Astrocyte (in vitro differentiated cells and primary cell): ENCODE data around the gene RPS5. TPM values are rescaled to one million over a fixed set of nuclear protein-coding genes. Genes with fewer than 3 reads are reported as not detected.

Experiments used
- DNase-seq: peaks from one replicate; pipeline ENCODE4 v3.0.0-alpha.2; 2010; ENCODE audit warnings: low read depth
- FAIRE-seq: peaks from 2 replicates; lab custom pipeline; 2011; peaks lifted over from hg19 to GRCh38; lab: Jason Lieb, UNC
- H2AFZ ChIP-seq: 2 replicates; pipeline ENCODE4 v1.6.0; 2012; ENCODE audit warnings: low read depth, low read length, inconsistent platforms
- H3K27ac ChIP-seq: 2 replicates; pipeline ENCODE4 v1.5.1; 2011; ENCODE audit warnings: low read depth, low read length, inconsistent platforms
- H3K27me3 ChIP-seq: 2 replicates; pipeline ENCODE4 v1.6.0; 2011; ENCODE audit warnings: low read length, inconsistent platforms; ENCODE audit not compliant: insufficient read depth
- H3K36me3 ChIP-seq: 2 replicates; pipeline ENCODE4 v1.5.1; 2011; ENCODE audit warnings: low read length, inconsistent platforms; ENCODE audit not compliant: insufficient read depth
- H3K4me1 ChIP-seq: 2 replicates; pipeline ENCODE4 v1.5.1; 2011; ENCODE audit warnings: low read length, inconsistent platforms; ENCODE audit not compliant: insufficient read depth
- H3K4me2 ChIP-seq: 2 replicates; pipeline ENCODE4 v1.6.0; 2012; ENCODE audit warnings: low read length, inconsistent platforms
- H3K4me3 ChIP-seq: 2 replicates; pipeline ENCODE4 v1.5.1; 2011; ENCODE audit warnings: low read depth, mild to moderate bottlenecking, low read length, inconsistent platforms; ENCODE audit not compliant: insufficient read depth
- H3K79me2 ChIP-seq: 2 replicates; pipeline ENCODE4 v1.6.0; 2012; ENCODE audit warnings: mild to moderate bottlenecking, low read length, inconsistent platforms; ENCODE audit not compliant: insufficient read depth
- H3K9ac ChIP-seq: 2 replicates; pipeline ENCODE4 v1.6.0; 2012; ENCODE audit warnings: mild to moderate bottlenecking, low read length, inconsistent platforms
- H3K9me3 ChIP-seq: 2 replicates; pipeline ENCODE4 v1.5.1; 2012; ENCODE audit warnings: low read depth, mild to moderate bottlenecking, low read length, inconsistent platforms; ENCODE audit not compliant: insufficient read depth
- H4K20me1 ChIP-seq: 2 replicates; pipeline ENCODE4 v1.6.0; 2012; ENCODE audit warnings: low read length, inconsistent platforms; ENCODE audit not compliant: insufficient read depth
- H3K27ac Mint-ChIP-seq: one replicate; pipeline ENCODE4 v1.8.0; 2021; ENCODE audit warnings: mild to moderate bottlenecking, mixed read lengths; ENCODE audit not compliant: unreplicated experiment
- H3K27me3 Mint-ChIP-seq: one replicate; pipeline ENCODE4 v1.8.0; 2021; ENCODE audit warnings: low read depth, mixed read lengths; ENCODE audit not compliant: unreplicated experiment
- H3K36me3 Mint-ChIP-seq: one replicate; pipeline ENCODE4 v1.8.0; 2021; ENCODE audit warnings: low read depth, mixed read lengths; ENCODE audit not compliant: unreplicated experiment
- H3K4me1 Mint-ChIP-seq: one replicate; pipeline ENCODE4 v1.8.0; 2021; ENCODE audit warnings: low read depth, mixed read lengths; ENCODE audit not compliant: unreplicated experiment
- H3K4me3 Mint-ChIP-seq: one replicate; pipeline ENCODE4 v1.8.0; 2021; ENCODE audit warnings: mild to moderate bottlenecking, moderate library complexity, mixed read lengths; ENCODE audit not compliant: unreplicated experiment
- H3K9me3 Mint-ChIP-seq: one replicate; pipeline ENCODE4 v1.8.0; 2021; ENCODE audit warnings: mild to moderate bottlenecking, mixed read lengths; ENCODE audit not compliant: unreplicated experiment
- EZH2 ChIP-seq: IDR thresholded peaks from 2 replicates; pipeline ENCODE4 v1.6.1; 2012; ENCODE audit warnings: mild to moderate bottlenecking, low read length, inconsistent platforms; ENCODE audit not compliant: insufficient read depth
- total RNA-seq: library from RNA; stranded (reverse); gene quantifications from 2 replicates; pipeline ENCODE4 v1.2.1, GENCODE V29; 2021
- TF ChIP-seq, protein P1 (sequence below): IDR thresholded peaks from 2 replicates; pipeline ENCODE4 v1.5.1; 2011; ENCODE audit warnings: low read depth, mild to moderate bottlenecking, inconsistent platforms, low read length, moderate library complexity; ENCODE audit not compliant: insufficient read depth

RPS5 gene
- total RNA-seq, 1 donor from 2014 or later: 891 TPM

DNA sequence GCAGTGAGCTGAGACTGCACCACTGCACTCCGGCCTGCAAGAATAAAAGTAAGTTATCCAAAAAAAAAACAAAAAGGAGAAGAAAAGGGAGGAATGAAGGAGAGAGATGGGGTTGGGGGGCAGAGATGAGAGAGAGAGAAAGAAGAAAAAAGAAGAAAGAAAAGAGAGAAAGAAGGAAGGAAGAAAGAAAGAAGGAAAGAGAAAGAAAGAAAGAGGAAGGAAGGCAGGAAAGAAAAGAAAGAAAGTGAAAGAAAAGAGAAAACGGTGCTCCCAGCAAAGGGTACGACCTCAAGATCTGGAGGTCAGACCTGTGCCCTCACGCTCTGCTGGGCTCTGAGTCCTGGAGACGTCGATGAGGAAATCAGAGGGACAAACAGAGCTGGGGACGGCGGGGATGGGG lies 37.5 kb upstream of the RPS5 start:
- peaks cover 8% of the 10 kb centered on the region for H4K20me1 ChIP-seq
- no peak overlapping the region for H3K4me3 ChIP-seq
- H2AFZ ChIP-seq: no peak overlapping the region
- Mint-ChIP-seq H3K27ac (no peak overlapping the region), H3K36me3 (peaks cover 11% of the 10 kb centered on the region), H3K27me3 (no peaks in the 10 kb centered on the region), H3K4me3 (peak overlapping the region; percentile 57), H3K4me1 (peaks cover 3% of the 10 kb centered on the region), H3K9me3 (no peaks in the 10 kb centered on the region)
- H3K4me1 ChIP-seq: peaks cover 7% of the 10 kb centered on the region
- H3K27ac ChIP-seq: no peak overlapping the region
- H3K9me3 ChIP-seq: peaks cover 3% of the 10 kb centered on the region
- FAIRE-seq (no peak), DNase-seq (no peak)
- peak overlapping the region; percentile 30 for H3K4me2 ChIP-seq
- H3K9ac ChIP-seq: no peak overlapping the region
- TF ChIP-seq EZH2: no peak
- TF ChIP-seq, protein P1, sequence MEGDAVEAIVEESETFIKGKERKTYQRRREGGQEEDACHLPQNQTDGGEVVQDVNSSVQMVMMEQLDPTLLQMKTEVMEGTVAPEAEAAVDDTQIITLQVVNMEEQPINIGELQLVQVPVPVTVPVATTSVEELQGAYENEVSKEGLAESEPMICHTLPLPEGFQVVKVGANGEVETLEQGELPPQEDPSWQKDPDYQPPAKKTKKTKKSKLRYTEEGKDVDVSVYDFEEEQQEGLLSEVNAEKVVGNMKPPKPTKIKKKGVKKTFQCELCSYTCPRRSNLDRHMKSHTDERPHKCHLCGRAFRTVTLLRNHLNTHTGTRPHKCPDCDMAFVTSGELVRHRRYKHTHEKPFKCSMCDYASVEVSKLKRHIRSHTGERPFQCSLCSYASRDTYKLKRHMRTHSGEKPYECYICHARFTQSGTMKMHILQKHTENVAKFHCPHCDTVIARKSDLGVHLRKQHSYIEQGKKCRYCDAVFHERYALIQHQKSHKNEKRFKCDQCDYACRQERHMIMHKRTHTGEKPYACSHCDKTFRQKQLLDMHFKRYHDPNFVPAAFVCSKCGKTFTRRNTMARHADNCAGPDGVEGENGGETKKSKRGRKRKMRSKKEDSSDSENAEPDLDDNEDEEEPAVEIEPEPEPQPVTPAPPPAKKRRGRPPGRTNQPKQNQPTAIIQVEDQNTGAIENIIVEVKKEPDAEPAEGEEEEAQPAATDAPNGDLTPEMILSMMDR: no peak
- no peaks in the 10 kb centered on the region for H3K36me3 ChIP-seq
- H3K27me3 ChIP-seq: peaks cover 20% of the 10 kb centered on the region
- H3K79me2 ChIP-seq: no peaks in the 10 kb centered on the region

DNA sequence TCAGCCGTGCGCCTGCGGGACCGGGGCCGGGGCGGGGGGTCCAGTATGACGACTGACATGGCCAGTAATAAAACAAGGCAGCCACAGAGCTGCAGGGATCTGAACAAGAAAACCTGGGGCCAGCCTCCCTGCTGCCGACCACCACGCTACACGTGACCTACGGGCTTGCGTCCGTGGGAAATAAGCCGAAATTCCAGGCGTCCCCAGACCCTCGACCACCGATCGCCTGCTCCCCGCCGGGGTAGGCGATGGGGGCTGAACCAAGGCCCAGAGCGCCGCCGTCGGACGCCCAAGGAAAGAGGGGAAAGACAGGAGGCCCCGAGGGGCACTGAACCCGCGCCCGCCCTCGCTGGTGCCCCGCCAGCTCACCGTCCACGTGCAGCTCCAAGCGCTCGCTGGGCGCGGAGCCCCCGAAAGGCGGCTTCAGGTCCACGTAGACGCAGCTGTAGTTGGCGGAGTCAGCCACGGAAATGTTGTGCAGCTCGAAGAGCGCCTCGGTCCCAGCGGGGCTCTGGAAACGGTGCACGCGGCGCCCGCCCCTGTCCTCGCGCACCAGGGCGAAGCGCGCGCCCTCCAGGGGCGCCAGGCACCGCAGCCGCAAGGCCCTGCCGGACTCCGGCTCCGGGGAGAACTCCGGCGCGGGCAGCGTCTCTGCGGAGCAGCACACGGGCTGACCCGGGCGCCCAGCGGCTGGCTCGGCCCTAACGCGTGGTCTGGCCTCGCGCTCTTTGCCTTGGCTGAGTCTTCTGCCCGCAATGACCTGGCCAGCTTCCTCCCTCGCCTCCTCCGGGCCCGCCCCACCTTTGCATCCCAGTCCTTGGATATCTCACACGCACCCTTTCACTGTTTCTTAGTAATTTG lies 36.8 kb upstream of the RPS5 start:
- Histone ChIP-seq H3K4me1 (peaks cover 7% of the 10 kb centered on the region), H3K4me2 (peak overlapping the region; percentile 30), H3K27me3 (peaks cover 20% of the 10 kb centered on the region), H3K9me3 (peaks cover 3% of the 10 kb centered on the region), H2AFZ (peak overlapping the region; percentile 26), H3K27ac (no peak overlapping the region), H3K9ac (no peak overlapping the region), H3K4me3 (no peak overlapping the region), H3K79me2 (no peaks in the 10 kb centered on the region), H3K36me3 (no peaks in the 10 kb centered on the region), H4K20me1 (peaks cover 8% of the 10 kb centered on the region)
- TF ChIP-seq, protein P1: no peak
- TF ChIP-seq EZH2: peak; percentile 66
- no peak overlapping the region for H3K4me3 Mint-ChIP-seq
- H3K4me1 Mint-ChIP-seq: peaks cover 3% of the 10 kb centered on the region
- no peak overlapping the region for H3K27ac Mint-ChIP-seq
- FAIRE-seq (no peak), DNase-seq (no peak)
- peaks cover 11% of the 10 kb centered on the region for H3K36me3 Mint-ChIP-seq
- no peaks in the 10 kb centered on the region for H3K9me3 Mint-ChIP-seq
- no peaks in the 10 kb centered on the region for H3K27me3 Mint-ChIP-seq
